ENCODE measurements around the gene FERMT2. TPM values are rescaled to one million over a fixed set of nuclear protein-coding genes. Genes with fewer than 3 reads are reported as not detected.
A peak's percentile ranks its signal among the peaks of the same experiment; 100 is the strongest.

The FERMT2 gene
- total RNA-seq (2014; rRNA removed; shearing (Covaris generic)): 102 and 108 TPM in 2 replicates
- polyA plus RNA-seq (2016; fragmentation: Nextera tagmentation; extraction: Ambion mirVana): 148 and 152 TPM in 2 replicates
- long read RNA-seq, partial matches to known transcripts: 28 of 31 reads
- long read RNA-seq, other reads (novel, unspliced or antisense): 0 of 31 reads

- Histone ChIP-seq H3K36me3 (ENCODE audit: insufficient read depth) (no peaks in the 10 kb centered on the region; the same call in 1 of the 2 replicates), H3K9me2 (ENCODE audit: insufficient read depth) (no peaks in the 10 kb centered on the region), H3K4me2 (peak within 1 kb of the TSS; percentile 85), H3F3A (replicated peaks; ENCODE audit: low read depth) (no peaks in the 10 kb centered on the region; the same call in 1 of the 2 replicates), H3K27ac (ENCODE audit: low read depth) (peak within 1 kb of the TSS; percentile 98), H3K4me1 (ENCODE audit: insufficient read depth) (peaks cover 43% of the 10 kb centered on the region), H3K27me3 (ENCODE audit: insufficient read depth) (no peaks in the 10 kb centered on the region), H4K20me1 (replicated peaks; ENCODE audit: insufficient read depth) (no peaks in the 10 kb centered on the region), H3K79me2 (replicated peaks; ENCODE audit: insufficient read depth) (peaks cover 44% of the 10 kb centered on the region), H2AFZ (0 out of 2 replicates have a peak within 1 kb of the TSS, but pooled peaks have one; percentile 63), H3K4me3 (peak within 1 kb of the TSS; percentile 88)
- DNase-seq (ENCODE audit: low spot score) (peak; percentile 95), ATAC-seq (peak; percentile 84)
- H3K27me3 Mint-ChIP-seq (ENCODE audit: insufficient read depth, low read depth, poor library complexity): peaks cover 8% of the 10 kb centered on the region
- peaks cover 23% of the 10 kb centered on the region for H3K36me3 Mint-ChIP-seq (ENCODE audit: low read depth)
- H3K4me1 Mint-ChIP-seq: peaks cover 50% of the 10 kb centered on the region
- TF ChIP-seq POLR2AphosphoS5 (IDR thresholded peaks at IDR 0.05; ENCODE audit: low read depth) (peak; percentile 71), STAT1 (IDR thresholded peaks at IDR 0.05; ENCODE audit: unreplicated experiment) (no peak)
- no peaks in the 10 kb centered on the region; the same call in 2 of the 3 replicates for H3K9me3 Mint-ChIP-seq
- peak within 1 kb of the TSS; percentile 99 for H3K4me3 Mint-ChIP-seq
- peak within 1 kb of the TSS; percentile 96 for H3K27ac Mint-ChIP-seq
Observed at GRCh38 chr14:52950898-52951680, at the start of gene FERMT2. TSS of gene FERMT2 (minus strand) at chr14:52951050. CDS start at chr14:52950568, 482 bp downstream.

DNA sequence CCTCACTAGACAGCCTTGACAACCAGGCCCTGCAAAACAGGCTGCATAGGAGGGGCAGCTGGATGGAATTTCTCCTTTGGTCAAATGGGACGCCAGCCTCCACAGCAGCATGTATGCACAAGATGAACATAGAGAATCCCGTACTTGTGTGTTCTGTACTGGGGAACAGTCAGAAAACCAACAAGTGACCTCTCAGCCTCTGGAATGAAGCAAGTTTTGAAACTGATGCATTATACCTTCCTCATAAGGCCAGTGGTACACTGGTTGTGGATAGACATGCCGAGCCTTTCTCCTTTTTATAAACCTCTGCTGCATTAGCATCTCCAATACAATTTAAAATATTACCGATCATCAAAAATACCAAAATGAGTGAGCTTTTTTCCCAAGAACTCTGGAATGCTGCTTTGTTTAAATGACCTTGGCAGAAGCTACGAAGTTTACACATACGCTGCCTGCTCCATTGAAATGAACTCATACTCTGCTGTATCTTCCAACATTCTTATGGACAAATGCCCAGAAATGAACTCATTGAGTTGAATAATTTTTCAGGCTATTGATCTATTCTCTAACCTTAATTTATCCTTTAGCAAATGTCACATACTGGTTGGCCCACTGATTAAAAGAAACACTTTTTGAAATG lies 47.6 kb upstream of the FERMT2 start:
- no peak overlapping the region for H3K27ac ChIP-seq (ENCODE audit: low read depth)
- no peaks in the 10 kb centered on the region for H3K36me3 Mint-ChIP-seq (ENCODE audit: low read depth)
- H2AFZ ChIP-seq: no peak overlapping the region
- no peak overlapping the region for H3K4me3 ChIP-seq
- no peaks in the 10 kb centered on the region for H4K20me1 ChIP-seq (replicated peaks; ENCODE audit: insufficient read depth)
- no peaks in the 10 kb centered on the region for H3K79me2 ChIP-seq (replicated peaks; ENCODE audit: insufficient read depth)
- no peaks in the 10 kb centered on the region for H3K9me2 ChIP-seq (ENCODE audit: insufficient read depth)
- TF ChIP-seq EZH2phosphoT487 (IDR thresholded peaks at IDR 0.05; ENCODE audit: unreplicated experiment): no peak
- TF ChIP-seq CTCF (conservative IDR thresholded peaks at IDR 0.05; ENCODE audit: low read depth in 2 of 2): no peak
- TF ChIP-seq EZH2 (IDR thresholded peaks at IDR 0.05; ENCODE audit: low read depth, unreplicated experiment): no peak
- no peaks in the 10 kb centered on the region for H3F3A ChIP-seq (replicated peaks; ENCODE audit: low read depth)
- H3K27me3 Mint-ChIP-seq (ENCODE audit: insufficient read depth, low read depth, poor library complexity): peaks cover 5% of the 10 kb centered on the region
- H3K27ac Mint-ChIP-seq: no peak overlapping the region
- H3K4me1 ChIP-seq (ENCODE audit: insufficient read depth): no peaks in the 10 kb centered on the region
- DNase-seq (ENCODE audit: low spot score): no peak
- ATAC-seq: no peak
- no peak overlapping the region for H3K4me3 Mint-ChIP-seq
- H3K9me3 Mint-ChIP-seq: no peaks in the 10 kb centered on the region
- peaks cover 2% of the 10 kb centered on the region; the same call in 1 of the 3 replicates for H3K4me1 Mint-ChIP-seq
- H3K36me3 ChIP-seq (ENCODE audit: insufficient read depth): no peaks in the 10 kb centered on the region
- no peak overlapping the region for H3K4me2 ChIP-seq
- no peaks in the 10 kb centered on the region for H3K27me3 ChIP-seq (ENCODE audit: insufficient read depth)

- DNase-seq (ENCODE audit: low spot score) (no peak), ATAC-seq (no peak)
- Mint-ChIP-seq H3K9me3 (no peaks in the 10 kb centered on the region), H3K27me3 (ENCODE audit: insufficient read depth, low read depth, poor library complexity) (peaks cover 3% of the 10 kb centered on the region), H3K36me3 (ENCODE audit: low read depth) (no peaks in the 10 kb centered on the region), H3K27ac (no peak overlapping the region), H3K4me3 (no peak overlapping the region), H3K4me1 (no peaks in the 10 kb centered on the region; the same call in 2 of the 3 replicates)
- Histone ChIP-seq H3F3A (replicated peaks; ENCODE audit: low read depth) (no peaks in the 10 kb centered on the region), H3K9me2 (ENCODE audit: insufficient read depth) (no peaks in the 10 kb centered on the region), H3K27me3 (ENCODE audit: insufficient read depth) (no peaks in the 10 kb centered on the region), H3K4me3 (no peak overlapping the region), H4K20me1 (replicated peaks; ENCODE audit: insufficient read depth) (no peaks in the 10 kb centered on the region), H3K4me1 (ENCODE audit: insufficient read depth) (no peaks in the 10 kb centered on the region), H2AFZ (no peak overlapping the region), H3K36me3 (ENCODE audit: insufficient read depth) (no peaks in the 10 kb centered on the region), H3K27ac (ENCODE audit: low read depth) (no peak overlapping the region), H3K79me2 (replicated peaks; ENCODE audit: insufficient read depth) (no peaks in the 10 kb centered on the region), H3K4me2 (no peak overlapping the region)
- TF ChIP-seq ZNF114 (CRISPR knock-in tag; IDR thresholded peaks at IDR 0.05) (no peak), EZH2phosphoT487 (IDR thresholded peaks at IDR 0.05; ENCODE audit: unreplicated experiment) (no peak), EZH2 (IDR thresholded peaks at IDR 0.05; ENCODE audit: low read depth, unreplicated experiment) (no peak), JUNB (IDR thresholded peaks at IDR 0.05; ENCODE audit: unreplicated experiment) (no peak), REST (IDR thresholded peaks at IDR 0.05; ENCODE audit: unreplicated experiment) (no peak), STAT1 (IDR thresholded peaks at IDR 0.05; ENCODE audit: unreplicated experiment) (no peak)
Observed at GRCh38 chr14:52996493-52996892, 45.6 kb upstream of the FERMT2 start.

Data from GM23338 (cell line).